HepG2 (cell line): ENCODE data around the gene ZAR1L. TPM values are rescaled to one million over a fixed set of nuclear protein-coding genes. Genes with fewer than 3 reads are reported as not detected.
A peak's percentile ranks its signal among the peaks of the same experiment; 100 is the strongest.

Experiments used
- ASH2L ChIP-seq: fragments of 300-600, 200-600 bp; sonication (generic); IDR thresholded peaks from 2 replicates; pipeline ENCODE4 v1.7.0; 2017; ENCODE audit warnings: low read depth, mild to moderate bottlenecking, moderate library complexity, mixed read lengths, low read length; ENCODE audit not compliant: insufficient read length
- CENPX ChIP-seq: sonication (generic); formaldehyde crosslinking; IDR thresholded peaks from 2 replicates; pipeline ENCODE4 v1.9.0; 2021; ENCODE audit warnings: mild to moderate bottlenecking, missing genetic modification reagents, moderate library complexity
- CREM ChIP-seq, 2 experiments: sonication (generic) in 1 of 2; formaldehyde crosslinking in 1 of 2; IDR thresholded peaks; 2 replicates each; pipeline versions ENCODE4 v1.4.0 to v1.6.1; 2016 to 2020; ENCODE audit warnings: antibody characterized with exemption in 1 of 2, mild to moderate bottlenecking in 1 of 2, missing genetic modification reagents in 1 of 2
- DMAP1 ChIP-seq: IDR thresholded peaks from 2 replicates; pipeline ENCODE4 v1.6.1; 2016
- DNMT3B ChIP-seq: conservative IDR thresholded peaks from 2 replicates; pipeline ENCODE4 v1.6.1; 2016; ENCODE audit warnings: missing biosample characterization, control low read depth
- GABPA ChIP-seq, 2 experiments: IDR thresholded peaks; 2 replicates each; pipeline ENCODE4 v1.6.1; 2011 to 2016; ENCODE audit warnings: low read depth in 2 of 2, low read length in 1 of 2, missing biosample characterization in 1 of 2, missing genetic modification characterization in 1 of 2
- HMG20A ChIP-seq: IDR thresholded peaks from 2 replicates; pipeline ENCODE4 v1.6.1; 2016; ENCODE audit warnings: borderline replicate concordance
- ISL2 ChIP-seq: sonication (generic); formaldehyde crosslinking; IDR thresholded peaks from 2 replicates; pipeline ENCODE4 v1.5.0; 2020; ENCODE audit warnings: missing genetic modification reagents
- KLF13 ChIP-seq: sonication (generic); formaldehyde crosslinking; IDR thresholded peaks from 2 replicates; pipeline ENCODE4 v1.4.0; 2020; ENCODE audit warnings: mild to moderate bottlenecking, missing genetic modification reagents
- MEF2D ChIP-seq: sonication (generic); formaldehyde crosslinking; IDR thresholded peaks from 2 replicates; pipeline ENCODE4 v1.5.1; 2020; ENCODE audit warnings: mild to moderate bottlenecking, missing genetic modification reagents
- NFE2L2 ChIP-seq: fragments of 150-350 bp; IDR thresholded peaks from 2 replicates; pipeline ENCODE4 v1.6.1; 2014; ENCODE audit warnings: low read length
- NR2F6 ChIP-seq, 2 experiments: IDR thresholded peaks; 2 replicates each; pipeline ENCODE4 v1.6.1; 2016; ENCODE audit warnings: antibody characterized with exemption in 1 of 2, mild to moderate bottlenecking in 1 of 2
- PRMT3 ChIP-seq: sonication (generic); formaldehyde crosslinking; IDR thresholded peaks from 2 replicates; pipeline ENCODE4 v1.8.1; 2022; ENCODE audit warnings: low read depth, mild to moderate bottlenecking, moderate library complexity, missing genetic modification reagents, borderline replicate concordance
- REPIN1 ChIP-seq: sonication (generic); formaldehyde crosslinking; IDR thresholded peaks from 2 replicates; pipeline ENCODE4 v1.8.0; 2022; ENCODE audit warnings: missing genetic modification reagents, low read depth, mild to moderate bottlenecking, borderline replicate concordance
- UBTF ChIP-seq: sonication (generic); formaldehyde crosslinking; IDR thresholded peaks from 2 replicates; pipeline ENCODE4 v1.4.0; 2020; ENCODE audit warnings: mild to moderate bottlenecking, missing genetic modification reagents
- ZBTB20 ChIP-seq: sonication (generic); formaldehyde crosslinking; IDR thresholded peaks from 2 replicates; pipeline ENCODE4 v1.8.1; 2023; ENCODE audit warnings: missing genetic modification reagents, low read depth, mild to moderate bottlenecking, borderline replicate concordance
- ZNF556 ChIP-seq: sonication (generic); formaldehyde crosslinking; IDR thresholded peaks from 2 replicates; pipeline ENCODE4 v1.4.0; 2020; ENCODE audit warnings: mild to moderate bottlenecking, missing genetic modification reagents, borderline replicate concordance
- ZNF746 ChIP-seq: sonication (generic); formaldehyde crosslinking; IDR thresholded peaks from 2 replicates; pipeline ENCODE4 v1.8.0; 2022; ENCODE audit warnings: mild to moderate bottlenecking, missing genetic modification reagents
- ZSCAN22 ChIP-seq: sonication (generic); formaldehyde crosslinking; IDR thresholded peaks from 2 replicates; pipeline ENCODE4 v1.4.0; 2020; ENCODE audit warnings: mild to moderate bottlenecking, missing genetic modification reagents
- polyA plus RNA-seq, 8 experiments: library from polyadenylated mRNA; depleted of rRNA in 3 of 8; stranded (reverse) in 7 of 8; unstranded in 1 of 8; fragments of >200 nt; fragmentation: Illumina TruSeq in 4 of 8; extraction: Trizol in 4 of 8; gene quantifications; 2 replicates each; pipeline versions ENCODE4 v1.2.1 to v1.2.3, GENCODE V29; 2011 to 2016; ENCODE audit warnings: low read depth in 4 of 8, missing spikeins in 1 of 8, mixed read lengths in 1 of 8; ENCODE audit not compliant: insufficient read depth in 1 of 8
- total RNA-seq, 5 experiments: library from RNA; depleted of rRNA; stranded (reverse); fragments of >200 nt; fragmentation: Illumina TruSeq; extraction: Trizol; gene quantifications; 2 replicates each; pipeline ENCODE4 v1.2.3, GENCODE V29; 2016; ENCODE audit warnings: low read depth in 1 of 5
- TF ChIP-seq, protein P1 (sequence below): IDR thresholded peaks from 2 replicates; pipeline ENCODE4 v1.6.1; 2016
- TF ChIP-seq, protein P2 (sequence below): sonication (generic); formaldehyde crosslinking; IDR thresholded peaks from 2 replicates; pipeline ENCODE4 v1.9.0; 2021; ENCODE audit warnings: missing genetic modification reagents, borderline replicate concordance

ZAR1L gene
- total and polyA plus RNA-seq, 2 of the 13 experiments (the other 11 are each of a cell fraction or from before 2014, with no cell fraction given), result 0.09 TPM; not detected in 1

DNA sequence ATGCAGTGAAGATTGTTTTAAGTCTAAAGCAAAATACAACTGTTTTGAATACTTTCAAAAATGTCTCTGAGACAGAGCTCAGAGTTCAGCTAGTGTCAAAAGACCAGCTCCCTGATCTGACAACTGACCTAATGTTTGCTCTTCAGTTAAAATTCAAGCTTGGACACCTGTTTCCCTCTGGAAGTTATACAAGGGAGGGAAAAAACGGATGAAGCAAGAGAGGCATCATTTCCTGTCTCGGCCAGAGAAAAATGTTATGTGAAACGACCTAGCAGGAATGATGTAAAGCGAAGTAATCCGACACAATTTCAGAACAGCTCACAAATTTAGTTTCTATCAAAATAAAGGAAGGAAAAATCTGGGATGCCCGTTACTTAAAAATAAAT is 59.4 kb downstream of the ZAR1L start (continued):
- TF ChIP-seq UBTF (CRISPR knock-in tag) (no peak), ZSCAN22 (CRISPR knock-in tag) (no peak), ZNF746 (no peak), KLF13 (no peak), REPIN1 (CRISPR knock-in tag) (0 out of 2 replicates have a peak, but pooled peaks have one; percentile 41), MEF2D (CRISPR knock-in tag) (0 out of 2 replicates have a peak, but pooled peaks have one; percentile 72), NFE2L2 (no peak), NR2F6 (IDR thresholded peaks at IDR 0.05) (peak; percentile 62; the same call in 1 of the 2 replicates), NR2F6 (CRISPR knock-in tag; IDR thresholded peaks at IDR 0.05) (peak; percentile 74; the same call in 1 of the 2 replicates), DNMT3B (0 out of 2 replicates have a peak, but pooled peaks have one; percentile 73), PRMT3 (CRISPR knock-in tag) (no peak), ISL2 (CRISPR knock-in tag) (peak; percentile 75; the same call in 1 of the 2 replicates), HMG20A (CRISPR knock-in tag) (peak; percentile 86), ASH2L (peak; percentile 58), CENPX (CRISPR knock-in tag) (no peak), DMAP1 (CRISPR knock-in tag) (peak; percentile 16; the same call in 1 of the 2 replicates), ZBTB20 (0 out of 2 replicates have a peak, but pooled peaks have one; percentile 64), ZNF556 (CRISPR knock-in tag) (no peak; the same call in 1 of the 2 replicates), CREM (IDR thresholded peaks at IDR 0.05) (peak; percentile 85), CREM (CRISPR knock-in tag; IDR thresholded peaks at IDR 0.05) (no peak), GABPA (IDR thresholded peaks at IDR 0.05; ENCODE audit: low read depth, low read length) (peak; percentile 14; the same call in 1 of the 2 replicates), GABPA (CRISPR knock-in tag; IDR thresholded peaks at IDR 0.05; ENCODE audit: low read depth) (peak; percentile 82)
- TF ChIP-seq, protein P1, sequence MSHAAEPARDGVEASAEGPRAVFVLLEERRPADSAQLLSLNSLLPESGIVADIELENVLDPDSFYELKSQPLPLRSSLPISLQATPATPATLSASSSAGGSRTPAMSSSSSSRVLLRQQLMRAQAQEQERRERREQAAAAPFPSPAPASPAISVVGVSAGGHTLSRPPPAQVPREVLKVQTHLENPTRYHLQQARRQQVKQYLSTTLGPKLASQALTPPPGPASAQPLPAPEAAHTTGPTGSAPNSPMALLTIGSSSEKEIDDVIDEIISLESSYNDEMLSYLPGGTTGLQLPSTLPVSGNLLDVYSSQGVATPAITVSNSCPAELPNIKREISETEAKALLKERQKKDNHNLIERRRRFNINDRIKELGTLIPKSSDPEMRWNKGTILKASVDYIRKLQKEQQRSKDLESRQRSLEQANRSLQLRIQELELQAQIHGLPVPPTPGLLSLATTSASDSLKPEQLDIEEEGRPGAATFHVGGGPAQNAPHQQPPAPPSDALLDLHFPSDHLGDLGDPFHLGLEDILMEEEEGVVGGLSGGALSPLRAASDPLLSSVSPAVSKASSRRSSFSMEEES (CRISPR knock-in tag), result peak; percentile 49; the same call in 1 of the 2 replicates
- TF ChIP-seq, protein P2, sequence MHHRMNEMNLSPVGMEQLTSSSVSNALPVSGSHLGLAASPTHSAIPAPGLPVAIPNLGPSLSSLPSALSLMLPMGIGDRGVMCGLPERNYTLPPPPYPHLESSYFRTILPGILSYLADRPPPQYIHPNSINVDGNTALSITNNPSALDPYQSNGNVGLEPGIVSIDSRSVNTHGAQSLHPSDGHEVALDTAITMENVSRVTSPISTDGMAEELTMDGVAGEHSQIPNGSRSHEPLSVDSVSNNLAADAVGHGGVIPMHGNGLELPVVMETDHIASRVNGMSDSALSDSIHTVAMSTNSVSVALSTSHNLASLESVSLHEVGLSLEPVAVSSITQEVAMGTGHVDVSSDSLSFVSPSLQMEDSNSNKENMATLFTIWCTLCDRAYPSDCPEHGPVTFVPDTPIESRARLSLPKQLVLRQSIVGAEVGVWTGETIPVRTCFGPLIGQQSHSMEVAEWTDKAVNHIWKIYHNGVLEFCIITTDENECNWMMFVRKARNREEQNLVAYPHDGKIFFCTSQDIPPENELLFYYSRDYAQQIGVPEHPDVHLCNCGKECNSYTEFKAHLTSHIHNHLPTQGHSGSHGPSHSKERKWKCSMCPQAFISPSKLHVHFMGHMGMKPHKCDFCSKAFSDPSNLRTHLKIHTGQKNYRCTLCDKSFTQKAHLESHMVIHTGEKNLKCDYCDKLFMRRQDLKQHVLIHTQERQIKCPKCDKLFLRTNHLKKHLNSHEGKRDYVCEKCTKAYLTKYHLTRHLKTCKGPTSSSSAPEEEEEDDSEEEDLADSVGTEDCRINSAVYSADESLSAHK (CRISPR knock-in tag), result no peak
